A549 (cell line): ENCODE data around the gene IFNW1. TPM values are rescaled to one million over a fixed set of nuclear protein-coding genes. Genes with fewer than 3 reads are reported as not detected.

Experiments used
- ATAC-seq, 2 experiments: fragments of 200-7000 bp in 1 of 2; fragments of >200 bp in 1 of 2; cut with Nextera tagmentation in 1 of 2; cut with Tn5 transposase in 1 of 2; 3 replicates each; pipeline versions ENCODE4 v1.8.0 to v1.9.1; 2018 to 2020; ENCODE audit warnings: mild to moderate bottlenecking in 1 of 2, moderate library complexity in 1 of 2
- CTCF ChIA-PET: fragments of 300-600 bp; sonication (Branson Sonifier 250); formaldehyde crosslinking; extraction: SDS; loops from one replicate; lab custom pipeline; 2021; ENCODE audit warnings: antibody characterized with exemption, inconsistent platforms; lab: Yijun Ruan, JAX
- POLR2A ChIA-PET: fragments of 350-600 bp; formaldehyde crosslinking; extraction: SDS; loops from one replicate; lab custom pipeline; 2021; ENCODE audit warnings: antibody characterized with exemption, inconsistent platforms; lab: Yijun Ruan, JAX
- DNase-seq, 2 experiments: peaks; one replicate each; pipeline versions ENCODE4 v3.0.0 to v3.0.0-alpha.2; 2011 to 2016; ENCODE audit warnings: low read depth in 1 of 2, low spot score in 1 of 2
- FAIRE-seq: peaks from 2 replicates; lab custom pipeline; 2011; peaks lifted over from hg19 to GRCh38; lab: Jason Lieb, UNC
- H3K27ac ChIP-seq, 2 experiments: fragments of >200 bp; sonication (Bioruptor Twin); formaldehyde crosslinking; 3 replicates each; pipeline ENCODE4 v1.5.1; 2016 to 2017
- H3K4me1 ChIP-seq: fragments of >200 bp; sonication (Bioruptor Twin); formaldehyde crosslinking; 3 replicates; pipeline ENCODE4 v1.6.1; 2016
- H3K4me2 ChIP-seq: fragments of >200 bp; sonication (Bioruptor Twin); formaldehyde crosslinking; 3 replicates; pipeline ENCODE4 v1.6.1; 2016
- H3K4me3 ChIP-seq: fragments of >200 bp; sonication (Bioruptor Twin); formaldehyde crosslinking; 3 replicates; pipeline ENCODE4 v1.5.1; 2016
- H3K9me3 ChIP-seq: fragments of >200 bp; sonication (Bioruptor Twin); formaldehyde crosslinking; 3 replicates; pipeline ENCODE4 v1.6.1; 2016
- BCL3 ChIP-seq: fragments of >200 bp; sonication (Bioruptor Twin); formaldehyde crosslinking; IDR thresholded peaks from 3 replicates; pipeline ENCODE4 v1.6.1; 2016
- BHLHE40 ChIP-seq: IDR thresholded peaks from 2 replicates; pipeline ENCODE4 v1.6.1; 2012; ENCODE audit warnings: low read depth, low read length, inconsistent platforms
- CBX2 ChIP-seq: fragments of 200-600 bp; sonication (generic); IDR thresholded peaks from 2 replicates; pipeline ENCODE4 v1.6.1; 2016; ENCODE audit warnings: low read depth, mild to moderate bottlenecking, borderline replicate concordance
- CTCF ChIP-seq: fragments of >200 bp; sonication (Bioruptor Twin); formaldehyde crosslinking; IDR thresholded peaks from 3 replicates; pipeline ENCODE4 v1.5.1; 2016
- ELK1 ChIP-seq: fragments of 150-350 bp; IDR thresholded peaks from 2 replicates; pipeline ENCODE4 v1.6.1; 2014; ENCODE audit warnings: low read depth, mild to moderate bottlenecking, low read length
- FOXS1 ChIP-seq: fragments of 250-450 bp; sonication (Bioruptor Pico); IDR thresholded peaks from 2 replicates; pipeline ENCODE4 v1.5.0; 2020; ENCODE audit warnings: mild to moderate bottlenecking, moderate library complexity
- GATA3 ChIP-seq: IDR thresholded peaks from 2 replicates; pipeline ENCODE4 v1.6.1; 2012; ENCODE audit warnings: borderline replicate concordance
- HDAC2 ChIP-seq: fragments of 200-600 bp; sonication (generic); IDR thresholded peaks from 2 replicates; pipeline ENCODE4 v1.6.1; 2016
- HES2 ChIP-seq: fragments of >200 bp; sonication (Bioruptor Twin); formaldehyde crosslinking; IDR thresholded peaks from 2 replicates; pipeline ENCODE4 v1.6.1; 2016
- HOXB13 ChIP-seq: fragments of 250-450 bp; sonication (Bioruptor Pico); IDR thresholded peaks from 2 replicates; pipeline ENCODE4 v1.5.0; 2020; ENCODE audit warnings: low read depth, mild to moderate bottlenecking, moderate library complexity
- JUN ChIP-seq, 2 experiments: fragments of >200 bp; sonication (Bioruptor Twin); formaldehyde crosslinking; IDR thresholded peaks; 2 replicates in 1 of 2; 3 replicates in 1 of 2; pipeline ENCODE4 v1.6.1; 2016 to 2017
- MAX ChIP-seq: IDR thresholded peaks from 2 replicates; pipeline ENCODE4 v1.6.1; 2012
- MAZ ChIP-seq: fragments of 150-350 bp; IDR thresholded peaks from 2 replicates; pipeline ENCODE4 v1.6.1; 2014; ENCODE audit warnings: antibody characterized with exemption, low read depth, low read length, borderline replicate concordance
- MYC ChIP-seq: IDR thresholded peaks from 2 replicates; pipeline ENCODE4 v1.6.1; 2012; ENCODE audit warnings: mild to moderate bottlenecking, inconsistent platforms, low read length, improper control_type of control experiment, borderline replicate concordance
- NPAS2 ChIP-seq: fragments of 250-450 bp; sonication (Bioruptor Pico); IDR thresholded peaks from 2 replicates; pipeline ENCODE4 v1.8.0; 2022; ENCODE audit warnings: mild to moderate bottlenecking, moderate library complexity, borderline replicate concordance
- PHF8 ChIP-seq: fragments of 200-600 bp; sonication (generic); IDR thresholded peaks from 2 replicates; pipeline ENCODE4 v1.6.1; 2016; ENCODE audit warnings: low read depth, mild to moderate bottlenecking, antibody characterized with exemption, moderate library complexity, borderline replicate concordance
- POLR2A ChIP-seq: IDR thresholded peaks from 2 replicates; pipeline ENCODE4 v1.6.1; 2012; ENCODE audit warnings: mild to moderate bottlenecking, low read length
- RAD21 ChIP-seq, 2 experiments: fragments of >200 bp in 1 of 2; sonication (Bioruptor Twin) in 1 of 2; formaldehyde crosslinking in 1 of 2; IDR thresholded peaks in 1 of 2; conservative IDR thresholded peaks in 1 of 2; 2 replicates in 1 of 2; 3 replicates in 1 of 2; pipeline ENCODE4 v1.6.1; 2012 to 2018; ENCODE audit warnings: inconsistent platforms in 1 of 2
- RARB ChIP-seq: fragments of 250-450 bp; sonication (Bioruptor Pico); IDR thresholded peaks from 2 replicates; pipeline ENCODE4 v1.8.0; 2021; ENCODE audit warnings: mild to moderate bottlenecking, moderate library complexity
- RFX5 ChIP-seq: fragments of 450-650 bp; IDR thresholded peaks from 2 replicates; pipeline ENCODE4 v1.7.1; 2014; ENCODE audit warnings: antibody characterized with exemption, mild to moderate bottlenecking, moderate library complexity
- RNF2 ChIP-seq: fragments of 200-600 bp; sonication (generic); IDR thresholded peaks from 2 replicates; pipeline ENCODE4 v1.6.1; 2016; ENCODE audit warnings: low read depth, mild to moderate bottlenecking, antibody characterized with exemption, moderate library complexity, borderline replicate concordance
- SMC3 ChIP-seq: fragments of >200 bp; sonication (Bioruptor Twin); formaldehyde crosslinking; IDR thresholded peaks from 3 replicates; pipeline ENCODE4 v1.6.1; 2018; ENCODE audit warnings: inconsistent platforms
- SREBF2 ChIP-seq: fragments of 450-650 bp; IDR thresholded peaks from 2 replicates; pipeline ENCODE4 v1.6.1; 2014; ENCODE audit warnings: mild to moderate bottlenecking, moderate library complexity
- TFCP2L1 ChIP-seq: fragments of 250-450 bp; sonication (Bioruptor Pico); IDR thresholded peaks from 2 replicates; pipeline ENCODE4 v1.5.0; 2021; ENCODE audit warnings: mild to moderate bottlenecking
- ZFP36 ChIP-seq: fragments of 450-650 bp; IDR thresholded peaks from 2 replicates; pipeline ENCODE4 v1.6.1; 2014; ENCODE audit warnings: borderline replicate concordance; ENCODE audit not compliant: partially characterized antibody
- ZSCAN20 ChIP-seq: fragments of 250-450 bp; sonication (Bioruptor Pico); IDR thresholded peaks from 2 replicates; pipeline ENCODE4 v1.8.0; 2022; ENCODE audit warnings: mild to moderate bottlenecking, moderate library complexity
- WGBS: methylation state at CpG from one replicate; pipeline ENCODE4 v1.1.6; 2017; ENCODE audit errors: missing lambda C conversion rate; 5-methylcytosine and 5-hydroxymethylcytosine counted together
- polyA plus RNA-seq, 4 experiments: library from polyadenylated mRNA; depleted of rRNA in 3 of 4; stranded (reverse); fragments of >200 nt; fragmentation: RNase III in 1 of 4; extraction: RNeasy Plus Mini Kit Qiagen cat#74134 plus additional on column Dnase treatment in 1 of 4; gene quantifications; 2 replicates in 3 of 4; 3 replicates in 1 of 4; pipeline ENCODE4 v1.2.3, GENCODE V29; 2011 to 2017

IFNW1 gene
- polyA plus RNA-seq, 2 of the 4 experiments (the other 2 are of a cell fraction): not detected

GRCh38 chr9:21097817-21098216 is 43.8 kb downstream of the IFNW1 start:
- ChIA-PET CTCF (interaction anchor here (5.5 kb wide), 1 partner anchor 12 kb away, joined by 30 read pairs; no protein-coding TSS in a partner anchor), POLR2A (no interaction called here)
- Histone ChIP-seq H3K27ac (no peak overlapping the region), H3K4me2 (no peak overlapping the region), H3K9me3 (no peaks in the 10 kb centered on the region), H3K4me3 (no peak overlapping the region), H3K4me1 (peaks cover 9% of the 10 kb centered on the region; the same call in 1 of the 3 replicates)
- TF ChIP-seq HOXB13 (CRISPR knock-in tag): no peak
- no peak for TF ChIP-seq SREBF2
- TF ChIP-seq RFX5: no peak
- TF ChIP-seq POLR2A: no peak
- no peak for TF ChIP-seq RNF2
- no peak for TF ChIP-seq JUN (IDR thresholded peaks at IDR 0.05)
- TF ChIP-seq NPAS2 (CRISPR knock-in tag): no peak
- TF ChIP-seq CTCF: no peak
- FAIRE-seq: no peak
- DNase-seq: no peak
- 93% methylated on average over 2 of the region's 2 CpGs for WGBS
- no peak for ATAC-seq

- DNase-seq: no peak
- no peak for FAIRE-seq
- no peak overlapping the region; a peak in 1 of 6 replicates for H3K27ac ChIP-seq
- no peak overlapping the region for H3K4me2 ChIP-seq
- H3K4me3 ChIP-seq: no peak overlapping the region
- 88% methylated on average over 2 of the region's 2 CpGs for WGBS
- peaks cover 9% of the 10 kb centered on the region; the same call in 1 of the 3 replicates for H3K4me1 ChIP-seq
- POLR2A ChIA-PET: no interaction called here
- H3K9me3 ChIP-seq: no peaks in the 10 kb centered on the region
- TF ChIP-seq PHF8: no peak
- no peak for TF ChIP-seq SMC3
- TF ChIP-seq HDAC2: no peak
- TF ChIP-seq HES2: no peak
- no peak for TF ChIP-seq MAZ
- ATAC-seq: no peak
- CTCF ChIA-PET: interaction anchor here (1.5 to 5.5 kb wide), 2 partner anchors 13 to 741 kb away, joined by 3 to 30 read pairs; no protein-coding TSS in a partner anchor
Measured at GRCh38 chr9:21096901-21097255, 44.8 kb downstream of the IFNW1 start.

- TF ChIP-seq HDAC2 (no peak), CTCF (no peak), ZSCAN20 (no peak), CBX2 (no peak), RARB (CRISPR knock-in tag) (no peak), TFCP2L1 (CRISPR knock-in tag) (no peak), RAD21 (conservative IDR thresholded peaks at IDR 0.05 in 1 of 2, IDR thresholded peaks at IDR 0.05 in 1 of 2) (no peak), BHLHE40 (no peak), ZFP36 (no peak), GATA3 (no peak), BCL3 (no peak), ELK1 (no peak), FOXS1 (CRISPR knock-in tag) (no peak), MYC (no peak), SREBF2 (no peak), MAX (no peak), POLR2A (no peak), RNF2 (no peak)
- TF ChIP-seq, all 56 proteins: peak for 0
- H3K9me3 ChIP-seq: no peaks in the 10 kb centered on the region
- peak overlapping the region; percentile 59 for H3K4me2 ChIP-seq
- POLR2A ChIA-PET: no interaction called here
- H3K27ac ChIP-seq: peak overlapping the region in 1 of 2 experiments; percentile 2; a peak in 1 of 6 replicates
- CTCF ChIA-PET: interaction anchor here (1.5 to 5.5 kb wide), 2 partner anchors 14 to 741 kb away, joined by 3 to 30 read pairs; no protein-coding TSS in a partner anchor
- peaks cover 9% of the 10 kb centered on the region; the same call in 1 of the 3 replicates for H3K4me1 ChIP-seq
- ATAC-seq (no peak), DNase-seq (no peak), FAIRE-seq (no peak)
- no peak overlapping the region for H3K4me3 ChIP-seq
- 51% methylated on average over 6 of the region's 6 CpGs for WGBS
Measured at GRCh38 chr9:21096172-21096900, 45.3 kb downstream of the IFNW1 start.
